A549 (cell line): ENCODE results near the gene ANK3.

Experiments used
- HOXB5 ChIP-seq: fragments of 250-450 bp; sonication (Bioruptor Pico); IDR thresholded peaks from 2 replicates; pipeline ENCODE4 v1.5.0; 2020; ENCODE audit warnings: mild to moderate bottlenecking, moderate library complexity
- JUNB ChIP-seq: fragments of >200 bp; sonication (Bioruptor Twin); formaldehyde crosslinking; IDR thresholded peaks from 2 replicates; pipeline ENCODE4 v1.6.1; 2016
- PHF8 ChIP-seq: fragments of 200-600 bp; sonication (generic); IDR thresholded peaks from 2 replicates; pipeline ENCODE4 v1.6.1; 2016; ENCODE audit warnings: low read depth, mild to moderate bottlenecking, antibody characterized with exemption, moderate library complexity, borderline replicate concordance
- POLR2A ChIP-seq: IDR thresholded peaks from 2 replicates; pipeline ENCODE4 v1.6.1; 2012; ENCODE audit warnings: mild to moderate bottlenecking, low read length
- RCOR1 ChIP-seq: fragments of 150-350 bp; IDR thresholded peaks from 2 replicates; pipeline ENCODE4 v1.6.1; 2014; ENCODE audit warnings: antibody characterized with exemption, low read length, low read depth
- REST ChIP-seq: fragments of 200-600 bp; sonication (generic); IDR thresholded peaks from 2 replicates; pipeline ENCODE4 v1.6.1; 2016; ENCODE audit warnings: antibody characterized with exemption, mild to moderate bottlenecking, moderate library complexity
- TF ChIP-seq, protein P1 (sequence below): fragments of >200 bp; sonication (Bioruptor Twin); formaldehyde crosslinking; IDR thresholded peaks from 3 replicates; pipeline ENCODE4 v1.5.1; 2016
- TF ChIP-seq, protein P2 (sequence below): fragments of 450-650 bp; IDR thresholded peaks from 2 replicates; pipeline ENCODE4 v1.6.1; 2014; ENCODE audit warnings: antibody characterized with exemption

- TF ChIP-seq, protein P1, sequence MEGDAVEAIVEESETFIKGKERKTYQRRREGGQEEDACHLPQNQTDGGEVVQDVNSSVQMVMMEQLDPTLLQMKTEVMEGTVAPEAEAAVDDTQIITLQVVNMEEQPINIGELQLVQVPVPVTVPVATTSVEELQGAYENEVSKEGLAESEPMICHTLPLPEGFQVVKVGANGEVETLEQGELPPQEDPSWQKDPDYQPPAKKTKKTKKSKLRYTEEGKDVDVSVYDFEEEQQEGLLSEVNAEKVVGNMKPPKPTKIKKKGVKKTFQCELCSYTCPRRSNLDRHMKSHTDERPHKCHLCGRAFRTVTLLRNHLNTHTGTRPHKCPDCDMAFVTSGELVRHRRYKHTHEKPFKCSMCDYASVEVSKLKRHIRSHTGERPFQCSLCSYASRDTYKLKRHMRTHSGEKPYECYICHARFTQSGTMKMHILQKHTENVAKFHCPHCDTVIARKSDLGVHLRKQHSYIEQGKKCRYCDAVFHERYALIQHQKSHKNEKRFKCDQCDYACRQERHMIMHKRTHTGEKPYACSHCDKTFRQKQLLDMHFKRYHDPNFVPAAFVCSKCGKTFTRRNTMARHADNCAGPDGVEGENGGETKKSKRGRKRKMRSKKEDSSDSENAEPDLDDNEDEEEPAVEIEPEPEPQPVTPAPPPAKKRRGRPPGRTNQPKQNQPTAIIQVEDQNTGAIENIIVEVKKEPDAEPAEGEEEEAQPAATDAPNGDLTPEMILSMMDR = no peak
- TF ChIP-seq POLR2A (no peak), RCOR1 (no peak), JUNB (no peak), PHF8 (no peak), HOXB5 (CRISPR knock-in tag) (no peak), REST (no peak)
- TF ChIP-seq, protein P2, sequence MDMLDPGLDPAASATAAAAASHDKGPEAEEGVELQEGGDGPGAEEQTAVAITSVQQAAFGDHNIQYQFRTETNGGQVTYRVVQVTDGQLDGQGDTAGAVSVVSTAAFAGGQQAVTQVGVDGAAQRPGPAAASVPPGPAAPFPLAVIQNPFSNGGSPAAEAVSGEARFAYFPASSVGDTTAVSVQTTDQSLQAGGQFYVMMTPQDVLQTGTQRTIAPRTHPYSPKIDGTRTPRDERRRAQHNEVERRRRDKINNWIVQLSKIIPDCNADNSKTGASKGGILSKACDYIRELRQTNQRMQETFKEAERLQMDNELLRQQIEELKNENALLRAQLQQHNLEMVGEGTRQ = no peak
These were observed 165.5 kb downstream of the ANK3 start for GRCh38 chr10:60224066-60224705.
